ENCODE measurements around the gene DENND4C.
"Not testable (repeated sequence)": the region's sequence is repeated elsewhere in the genome, so short reads cannot be mapped to it uniquely, and the experiment has no call there.

The DENND4C gene

GRCh38 chr9:19371942-19372341 lies 141.4 kb downstream of the DENND4C start:
- Histone ChIP-seq H4K20me1 (peaks cover 35% of the 10 kb centered on the region), H3K4me2 (no peak overlapping the region), H3K36me3 (peaks cover 65% of the 10 kb centered on the region), H3K4me1 (peaks cover 10% of the 10 kb centered on the region), H3K27me3 (no peaks in the 10 kb centered on the region), H3K4me3 (no peak overlapping the region), H3K27ac (no peak overlapping the region), H3K9ac (no peak overlapping the region), H3K9me3 (no peaks in the 10 kb centered on the region)
- TF ChIP-seq Cebpa-rat (IDR thresholded peaks at IDR 0.05): no peak

- Histone ChIP-seq H3K4me3 (no peak overlapping the region), H3K27me3 (no peaks in the 10 kb centered on the region), H4K20me1 (peaks cover 41% of the 10 kb centered on the region), H3K4me2 (no peak overlapping the region), H3K9ac (no peak overlapping the region), H3K4me1 (peaks cover 17% of the 10 kb centered on the region), H3K9me3 (no peaks in the 10 kb centered on the region), H3K36me3 (peaks cover 65% of the 10 kb centered on the region), H3K27ac (no peak overlapping the region)
- TF ChIP-seq Cebpa-rat (IDR thresholded peaks at IDR 0.05): no peak
These were observed 142.1 kb downstream of the DENND4C start for GRCh38 chr9:19372567-19372966.

GRCh38 chr9:19373527-19373926 lies 143.0 kb downstream of the DENND4C start:
- TF ChIP-seq Cebpa-rat (IDR thresholded peaks at IDR 0.05): no peak
- Histone ChIP-seq H3K4me1 (peaks cover 26% of the 10 kb centered on the region), H3K4me3 (no peak overlapping the region), H4K20me1 (peaks cover 51% of the 10 kb centered on the region), H3K36me3 (peaks cover 68% of the 10 kb centered on the region), H3K4me2 (no peak overlapping the region), H3K9ac (no peak overlapping the region), H3K27ac (no peak overlapping the region), H3K9me3 (no peaks in the 10 kb centered on the region), H3K27me3 (no peaks in the 10 kb centered on the region)

GRCh38 chr9:19375538-19375937 lies 145.0 kb downstream of the DENND4C start:
- Histone ChIP-seq H4K20me1 (peaks cover 64% of the 10 kb centered on the region), H3K9ac (no peak overlapping the region), H3K9me3 (no peaks in the 10 kb centered on the region), H3K36me3 (peaks cover 61% of the 10 kb centered on the region), H3K4me2 (no peak overlapping the region), H3K4me1 (peaks cover 30% of the 10 kb centered on the region), H3K27ac (no peak overlapping the region), H3K27me3 (no peaks in the 10 kb centered on the region), H3K4me3 (no peak overlapping the region)
- TF ChIP-seq Cebpa-rat (IDR thresholded peaks at IDR 0.05): no peak

GRCh38 chr9:19376931-19377330 lies 146.4 kb downstream of the DENND4C start:
- H3K27me3 ChIP-seq: no peaks in the 10 kb centered on the region
- H3K9me3 ChIP-seq: no peaks in the 10 kb centered on the region
- H3K9ac ChIP-seq: peak overlapping the region; percentile 99
- H4K20me1 ChIP-seq: peaks cover 64% of the 10 kb centered on the region
- H3K4me3 ChIP-seq: peak overlapping the region; percentile 88
- H3K4me1 ChIP-seq: peaks cover 39% of the 10 kb centered on the region
- no peak for TF ChIP-seq Cebpa-rat (IDR thresholded peaks at IDR 0.05)
- H3K27ac ChIP-seq: no peak overlapping the region
- peak overlapping the region; percentile 91 for H3K4me2 ChIP-seq
- peaks cover 61% of the 10 kb centered on the region for H3K36me3 ChIP-seq

- Histone ChIP-seq H3K27me3 (no peaks in the 10 kb centered on the region), H3K4me1 (peaks cover 39% of the 10 kb centered on the region), H3K9ac (peak overlapping the region; percentile 99), H3K4me3 (peak overlapping the region; percentile 88), H3K9me3 (no peaks in the 10 kb centered on the region), H3K27ac (peak overlapping the region; percentile 98; the same call in 1 of the 2 replicates), H3K36me3 (peaks cover 57% of the 10 kb centered on the region), H4K20me1 (peaks cover 64% of the 10 kb centered on the region), H3K4me2 (peak overlapping the region; percentile 91)
- TF ChIP-seq Cebpa-rat (IDR thresholded peaks at IDR 0.05): no peak
These were observed 147.7 kb downstream of the DENND4C start for GRCh38 chr9:19378164-19378563.

- Histone ChIP-seq H3K36me3 (peaks cover 57% of the 10 kb centered on the region), H3K4me2 (peak overlapping the region; percentile 91), H3K27me3 (no peaks in the 10 kb centered on the region), H3K9ac (peak overlapping the region; percentile 99), H3K27ac (peak overlapping the region; percentile 98), H3K4me1 (peaks cover 39% of the 10 kb centered on the region), H4K20me1 (peaks cover 61% of the 10 kb centered on the region), H3K9me3 (no peaks in the 10 kb centered on the region), H3K4me3 (peak overlapping the region; percentile 88)
- no peak for TF ChIP-seq Cebpa-rat (IDR thresholded peaks at IDR 0.05)
These were observed 148.2 kb downstream of the DENND4C start for GRCh38 chr9:19378647-19379046.

GRCh38 chr9:19379283-19379682 lies 148.8 kb downstream of the DENND4C start:
- no peak for TF ChIP-seq Cebpa-rat (IDR thresholded peaks at IDR 0.05)
- peaks cover 51% of the 10 kb centered on the region for H3K36me3 ChIP-seq
- H3K4me2 ChIP-seq: peak overlapping the region; percentile 91

GRCh38 chr9:19379697-19380046 lies 149.2 kb downstream of the DENND4C start:
- H3K9me3 ChIP-seq: no peaks in the 10 kb centered on the region
- peaks cover 39% of the 10 kb centered on the region for H3K4me1 ChIP-seq
- H3K9ac ChIP-seq: peak overlapping the region; percentile 99
- H3K4me2 ChIP-seq: peak overlapping the region; percentile 91
- H3K36me3 ChIP-seq: peaks cover 47% of the 10 kb centered on the region
- H4K20me1 ChIP-seq: peaks cover 51% of the 10 kb centered on the region
- H3K27ac ChIP-seq: peak overlapping the region; percentile 98
- H3K27me3 ChIP-seq: no peaks in the 10 kb centered on the region
- TF ChIP-seq Cebpa-rat (IDR thresholded peaks at IDR 0.05): no peak
- peak overlapping the region; percentile 88 for H3K4me3 ChIP-seq

More at GRCh38 chr9:19379283-19379682, 148.8 kb downstream of the DENND4C start:
- H3K9ac ChIP-seq: peak overlapping the region; percentile 99
- H4K20me1 ChIP-seq: peaks cover 55% of the 10 kb centered on the region
- H3K9me3 ChIP-seq: no peaks in the 10 kb centered on the region
- peak overlapping the region; percentile 98 for H3K27ac ChIP-seq
- peaks cover 39% of the 10 kb centered on the region for H3K4me1 ChIP-seq
- peak overlapping the region; percentile 88 for H3K4me3 ChIP-seq
- H3K27me3 ChIP-seq: no peaks in the 10 kb centered on the region

GRCh38 chr9:19380826-19381075 lies 150.3 kb downstream of the DENND4C start:
- Histone ChIP-seq H3K27me3 (no peaks in the 10 kb centered on the region), H3K4me2 (peak overlapping the region; percentile 67), H3K4me1 (peaks cover 39% of the 10 kb centered on the region), H3K9ac (peak overlapping the region; percentile 99), H4K20me1 (peaks cover 40% of the 10 kb centered on the region), H3K4me3 (peak overlapping the region; percentile 88), H3K9me3 (no peaks in the 10 kb centered on the region), H3K27ac (peak overlapping the region; percentile 98), H3K36me3 (peaks cover 37% of the 10 kb centered on the region)
- TF ChIP-seq Cebpa-rat (IDR thresholded peaks at IDR 0.05): no peak

- Histone ChIP-seq H3K4me3 (no peak overlapping the region), H3K4me2 (no peak overlapping the region), H3K27ac (no peak overlapping the region), H3K36me3 (peaks cover 28% of the 10 kb centered on the region), H3K9me3 (no peaks in the 10 kb centered on the region), H3K4me1 (peaks cover 31% of the 10 kb centered on the region), H3K9ac (no peak overlapping the region), H4K20me1 (peaks cover 31% of the 10 kb centered on the region), H3K27me3 (no peaks in the 10 kb centered on the region)
- TF ChIP-seq Cebpa-rat (IDR thresholded peaks at IDR 0.05): no peak
These were observed 151.2 kb downstream of the DENND4C start for GRCh38 chr9:19381656-19382055.

GRCh38 chr9:19385212-19385611 lies 154.7 kb downstream of the DENND4C start:
- H3K4me2 ChIP-seq, H3K27me3 ChIP-seq, H3K4me1 ChIP-seq, H3K4me3 ChIP-seq, H3K9ac ChIP-seq, H3K36me3 ChIP-seq, H3K9me3 ChIP-seq, H4K20me1 ChIP-seq, H3K27ac ChIP-seq: not testable (repeated sequence)
